ENCODE data around the gene ARHGEF7.
"Not testable (repeated sequence)": the region's sequence is repeated elsewhere in the genome, so short reads cannot be mapped to it uniquely, and the experiment has no call there.

The ARHGEF7 gene

GRCh38 chr13:111115061-111115964 is at the start of gene ARHGEF7:
Gene ARHGEF7, plus strand, starts transcription at chr13:111115310. Its CDS starts 217 bp downstream, at chr13:111115527.
- DNase-seq: no peak

GRCh38 chr13:111065698-111066097 is 49.4 kb upstream of the ARHGEF7 start:
- DNase-seq: no peak

GRCh38 chr13:111066544-111066943 is 48.6 kb upstream of the ARHGEF7 start:
- no peak for DNase-seq

GRCh38 chr13:111068009-111068350 is 47.1 kb upstream of the ARHGEF7 start:
- no peak for DNase-seq

GRCh38 chr13:111071120-111071519 is 44.0 kb upstream of the ARHGEF7 start:
- DNase-seq: not testable (repeated sequence)

- DNase-seq: not testable (repeated sequence)
Measured at GRCh38 chr13:111071526-111071925, 43.6 kb upstream of the ARHGEF7 start.

- no peak for DNase-seq
Measured at GRCh38 chr13:111074826-111075225, 40.3 kb upstream of the ARHGEF7 start.

- DNase-seq: no peak
Measured at GRCh38 chr13:111076155-111077013, 38.7 kb upstream of the ARHGEF7 start.

- no peak for DNase-seq
Measured at GRCh38 chr13:111079375-111079774, 35.7 kb upstream of the ARHGEF7 start.

GRCh38 chr13:111080642-111081041 is 34.5 kb upstream of the ARHGEF7 start:
- no peak for DNase-seq

GRCh38 chr13:111082240-111082639 is 32.9 kb upstream of the ARHGEF7 start:
- DNase-seq: no peak

GRCh38 chr13:111082769-111083168 is 32.3 kb upstream of the ARHGEF7 start:
- DNase-seq: not testable (repeated sequence)

GRCh38 chr13:111083693-111084092 is 31.4 kb upstream of the ARHGEF7 start:
- DNase-seq: not testable (repeated sequence)

GRCh38 chr13:111090169-111090568 is 24.9 kb upstream of the ARHGEF7 start:
- no peak for DNase-seq

GRCh38 chr13:111092685-111093084 is 22.4 kb upstream of the ARHGEF7 start:
- DNase-seq: no peak

GRCh38 chr13:111093136-111093535 is 22.0 kb upstream of the ARHGEF7 start:
- DNase-seq: no peak

GRCh38 chr13:111093634-111094033 is 21.5 kb upstream of the ARHGEF7 start:
- DNase-seq: no peak

GRCh38 chr13:111095031-111095840 is 19.9 kb upstream of the ARHGEF7 start:
- DNase-seq: no peak

- no peak for DNase-seq
Measured at GRCh38 chr13:111095911-111096501, 19.1 kb upstream of the ARHGEF7 start.

- no peak for DNase-seq
Measured at GRCh38 chr13:111099290-111099689, 15.8 kb upstream of the ARHGEF7 start.

GRCh38 chr13:111110054-111110453 is 5.1 kb upstream of the ARHGEF7 start:
- no peak for DNase-seq

GRCh38 chr13:111111376-111111937 is 3.7 kb upstream of the ARHGEF7 start:
- no peak for DNase-seq
